Measurements from ENCODE around the gene WASF2.

GRCh38 chr1:27428316-27429028 lies 61.5 kb downstream of the WASF2 start:
- TF ChIP-seq CTCF (IDR thresholded peaks at IDR 0.05) (no peak), ZFX (IDR thresholded peaks at IDR 0.05; ENCODE audit: borderline replicate concordance) (no peak)
